Stimulated activated CD8-positive, alpha-beta memory T cell treated with anti-CD3 and anti-CD28 coated beads, Interleukin-12 subunit alpha, Interleukin-12 subunit beta, amount 100 ng/mL, for 4 hours (primary cell): ENCODE data around the gene SUSD2.
"Not testable (repeated sequence)": the region's sequence is repeated elsewhere in the genome, so short reads cannot be mapped to it uniquely, and the experiment has no call there.

ENCODE experiments used
- DNase-seq: peaks from one replicate; pipeline ENCODE4 v3.0.0-alpha.2; 2020; ENCODE audit warnings: low read depth

SUSD2 gene

GRCh38 chr22:24177456-24177855 lies 3.8 kb upstream of the SUSD2 start:
- no peak for DNase-seq

GRCh38 chr22:24178021-24178431 lies 3.3 kb upstream of the SUSD2 start:
- DNase-seq = no peak

DNA sequence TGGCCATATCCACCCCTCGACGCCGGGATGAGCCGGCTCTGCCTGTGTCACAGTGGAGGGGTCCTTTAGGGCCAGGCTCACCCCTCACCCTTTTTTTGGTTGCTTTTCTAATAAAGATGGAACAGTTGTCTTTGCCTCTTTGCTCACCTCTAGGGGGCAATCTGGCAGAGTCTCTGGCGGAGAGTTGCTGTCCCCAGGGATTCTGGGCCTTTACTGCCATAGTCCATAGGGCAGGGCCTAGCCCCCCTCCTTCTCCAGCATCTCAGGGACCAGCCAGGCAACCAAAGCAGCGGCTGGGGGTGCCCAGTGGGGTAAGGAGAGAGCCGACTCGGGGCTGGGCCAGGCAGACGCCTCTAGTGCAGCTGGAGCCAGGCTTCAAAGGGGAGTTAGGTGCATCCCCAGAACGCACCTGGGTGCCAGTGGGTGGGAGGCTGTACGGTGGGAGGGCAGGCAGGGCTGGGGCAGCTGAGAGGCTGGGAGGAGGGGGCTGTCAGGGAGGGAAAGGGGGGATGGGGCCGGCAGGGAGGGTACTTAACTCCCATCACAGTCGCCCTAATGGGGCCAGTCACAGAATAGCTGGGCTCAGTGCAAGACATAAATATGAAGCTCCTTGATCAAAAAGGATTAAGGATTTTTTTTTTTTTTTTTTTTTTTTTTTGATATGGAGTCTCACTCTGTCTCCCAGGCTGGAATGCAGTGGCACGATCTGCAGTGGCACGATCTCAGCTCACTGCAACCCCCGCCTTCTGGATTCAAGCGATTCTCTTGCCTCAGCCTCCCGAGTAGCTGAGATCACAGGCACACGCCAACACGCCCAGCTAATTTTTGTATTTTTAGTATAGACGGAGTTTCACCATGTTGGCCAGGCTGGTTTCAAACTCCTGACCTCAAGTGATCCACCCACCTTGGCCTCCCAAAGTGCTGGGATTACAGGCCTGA lies 2.5 kb upstream of the SUSD2 start:
- DNase-seq = no peak

GRCh38 chr22:24179478-24180210 lies 1.6 kb upstream of the SUSD2 start:
- no peak for DNase-seq

GRCh38 chr22:24180316-24181087 lies 785 bp upstream of the SUSD2 start:
- no peak for DNase-seq

DNA sequence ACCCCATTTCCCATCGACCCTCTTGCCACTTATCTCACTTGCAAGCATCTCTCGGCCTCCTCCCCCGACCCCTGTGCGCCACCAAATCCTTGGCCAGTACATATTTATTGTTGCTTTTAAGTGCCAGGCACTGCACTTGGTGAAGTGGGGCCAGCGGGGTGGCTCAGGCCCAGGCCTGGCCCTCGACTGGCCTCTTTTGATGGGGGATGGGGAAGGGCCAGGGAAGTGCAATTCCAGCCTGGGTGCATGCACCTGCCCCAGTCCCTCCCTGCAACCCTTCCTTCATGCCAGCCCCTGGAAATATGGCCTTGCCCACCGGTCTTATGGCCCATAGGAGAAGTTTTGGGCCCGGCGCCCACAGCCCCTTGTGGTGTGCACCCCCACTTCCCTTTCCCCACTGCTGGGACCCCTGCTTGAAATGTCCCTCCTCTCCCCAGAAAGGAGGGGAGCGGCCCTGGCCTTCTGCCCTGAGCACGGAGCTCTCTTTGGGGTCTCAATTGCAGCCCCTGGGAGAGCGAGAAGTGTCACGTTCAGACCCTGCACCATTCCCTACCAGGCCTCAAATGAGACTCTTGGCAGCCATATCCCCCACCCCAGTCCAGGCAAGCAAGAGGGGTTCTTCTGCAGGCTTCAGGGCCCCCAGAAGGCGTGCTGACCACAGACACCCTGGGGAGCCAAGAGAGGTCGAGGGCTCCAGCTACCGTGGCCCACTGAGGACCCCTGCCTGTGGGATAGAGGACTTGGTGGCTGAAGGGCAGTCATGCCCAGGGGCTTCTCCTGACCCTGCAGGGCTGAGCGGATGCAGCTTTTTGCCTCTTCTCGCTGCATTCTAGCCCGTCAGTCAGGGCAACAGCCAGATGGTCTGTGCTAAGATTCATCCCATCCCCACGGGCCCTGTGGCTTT lies 961 bp downstream of the SUSD2 start:
- DNase-seq = no peak

- not testable (repeated sequence) for DNase-seq
These were observed 1.6 kb downstream of the SUSD2 start for GRCh38 chr22:24182900-24183246.

DNA sequence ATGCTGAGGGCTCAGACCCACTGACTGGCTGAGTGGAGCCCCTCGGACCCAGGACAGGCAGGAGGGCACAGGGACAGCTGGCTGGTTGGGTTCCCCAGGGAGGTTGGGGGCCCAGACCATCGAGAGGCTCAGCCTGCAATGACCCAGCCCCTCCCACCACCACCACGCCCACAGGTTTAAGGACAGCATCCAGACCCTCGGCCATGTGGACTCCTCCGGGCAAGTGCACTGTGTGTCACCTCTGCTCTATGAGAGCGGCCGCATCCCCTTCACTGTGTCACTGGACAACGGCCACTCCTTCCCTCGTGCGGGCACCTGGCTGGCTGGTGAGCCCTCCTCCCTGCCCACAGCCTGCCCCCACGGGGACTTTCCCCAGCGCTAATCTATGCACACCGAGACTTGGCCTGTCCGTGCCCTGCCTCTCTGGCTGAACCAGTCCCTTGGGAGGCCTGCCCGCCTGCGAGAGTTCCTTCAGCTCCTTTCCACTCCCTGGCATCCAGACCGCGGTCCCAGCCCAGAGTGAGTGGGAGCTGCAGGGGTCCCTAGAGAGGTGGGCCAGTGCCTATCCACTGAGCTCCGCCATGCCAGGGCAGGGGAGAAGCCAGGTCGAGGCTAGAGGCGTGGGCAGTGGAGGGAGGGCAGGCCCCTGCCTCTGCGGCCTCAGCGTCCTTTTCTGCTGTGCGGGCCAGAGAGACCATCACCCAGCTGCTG lies 2.2 kb downstream of the SUSD2 start:
- no peak for DNase-seq

DNA sequence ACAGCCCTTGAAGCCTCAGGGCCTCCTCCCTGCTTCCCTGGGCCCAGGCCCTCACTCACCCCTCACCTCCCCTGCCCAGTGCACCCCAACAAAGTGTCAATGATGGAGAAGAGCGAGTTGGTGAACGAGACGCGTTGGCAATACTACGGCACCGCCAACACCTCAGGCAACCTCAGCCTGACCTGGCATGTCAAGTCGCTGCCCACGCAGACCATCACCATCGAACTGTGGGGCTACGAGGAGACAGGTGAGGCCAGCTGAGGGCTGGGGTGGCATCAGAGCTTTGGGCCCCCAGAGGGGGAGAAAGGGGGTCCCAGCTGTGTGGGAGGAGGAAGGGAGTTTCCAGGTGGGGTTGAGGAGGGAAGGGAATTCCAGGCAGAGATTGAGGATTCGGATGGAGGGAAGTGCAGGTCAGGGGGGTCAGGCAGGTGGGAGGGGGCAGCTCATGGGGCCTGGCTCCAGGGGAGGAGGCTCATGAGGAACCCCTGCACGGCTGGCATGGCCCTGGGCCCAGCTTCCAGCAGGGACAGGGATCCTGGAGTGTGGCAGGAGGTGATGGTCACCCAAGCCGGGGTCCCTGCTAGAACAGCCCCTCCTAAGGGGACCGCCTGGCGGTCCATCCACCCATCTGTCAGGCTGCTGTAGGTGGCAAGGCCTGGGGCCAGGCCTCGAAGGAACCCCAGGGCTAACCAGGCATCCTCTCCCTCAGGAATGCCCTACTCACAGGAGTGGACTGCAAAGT lies 2.9 kb downstream of the SUSD2 start:
- no peak for DNase-seq

GRCh38 chr22:24185001-24185500 lies 3.8 kb downstream of the SUSD2 start:
- DNase-seq = no peak

- no peak for DNase-seq
These were observed 4.4 kb downstream of the SUSD2 start for GRCh38 chr22:24185501-24186351.

DNA sequence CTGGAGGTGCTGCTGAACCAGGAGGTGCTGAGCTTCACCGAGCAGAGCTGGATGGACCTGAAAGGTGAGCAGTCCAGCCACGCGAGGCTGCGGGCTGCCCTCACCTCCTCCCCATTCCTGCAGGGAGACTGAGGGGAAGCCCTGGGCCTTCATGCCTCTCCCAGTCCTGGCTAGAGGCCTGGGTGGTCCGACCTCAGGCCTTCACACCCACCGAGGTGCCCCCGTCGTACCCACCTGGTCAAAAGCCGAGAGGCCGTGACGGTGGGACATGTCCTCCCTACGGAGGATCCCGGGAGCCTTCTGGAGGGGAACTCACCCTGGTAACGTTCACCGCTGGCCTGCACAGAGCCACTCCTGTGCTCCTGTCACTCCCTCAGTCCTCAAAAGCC lies 5.1 kb downstream of the SUSD2 start:
- no peak for DNase-seq

- no peak for DNase-seq
These were observed 5.8 kb downstream of the SUSD2 start for GRCh38 chr22:24186892-24187670.

GRCh38 chr22:24187731-24188644 lies 6.7 kb downstream of the SUSD2 start:
- no peak for DNase-seq

GRCh38 chr22:24188705-24189248 lies 7.5 kb downstream of the SUSD2 start:
- no peak for DNase-seq

GRCh38 chr22:24189249-24190158 lies 8.2 kb downstream of the SUSD2 start:
- DNase-seq = no peak
